ENCODE results near the gene COL9A3.

The COL9A3 gene

DNA sequence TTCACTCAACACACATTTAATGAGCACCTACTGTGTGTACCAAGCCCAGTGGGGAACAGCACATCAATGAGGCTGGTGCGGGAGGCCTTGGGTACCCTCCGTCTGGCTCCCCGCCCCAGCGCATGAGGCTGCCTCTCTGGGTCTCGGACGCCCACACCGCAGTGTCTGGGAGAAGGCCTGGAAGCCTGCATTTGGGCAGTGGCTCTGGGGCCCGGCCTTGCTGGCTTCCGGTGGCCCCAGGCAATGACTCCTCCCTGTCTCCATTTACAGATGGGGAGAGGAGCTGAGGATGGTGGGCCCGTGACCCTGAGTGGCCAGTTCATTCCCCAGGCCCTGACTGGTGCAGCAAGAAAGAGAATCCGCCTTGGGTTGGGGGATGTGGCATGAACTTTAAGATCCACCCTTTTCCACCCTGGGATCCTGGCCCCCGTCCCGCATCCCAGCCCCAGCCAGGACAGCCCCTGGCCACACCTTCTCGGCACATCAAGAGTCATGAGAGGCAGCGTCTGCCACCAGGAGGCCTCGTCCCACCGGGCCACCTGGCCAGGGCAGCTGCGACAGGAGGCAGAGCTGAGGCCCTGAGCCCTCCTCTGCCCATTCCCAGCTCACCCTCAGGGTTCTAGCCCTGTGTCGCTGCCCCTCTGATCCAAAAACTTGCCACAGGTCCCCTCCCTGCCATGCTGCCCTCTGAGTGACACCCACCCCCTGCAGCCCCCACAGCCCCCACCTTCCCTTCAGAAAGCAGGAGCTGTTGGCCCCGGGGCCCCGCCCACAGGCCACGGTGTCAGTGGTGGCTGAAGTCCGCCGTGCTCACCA is 38.0 kb upstream of the COL9A3 start:
- DNase-seq (ENCODE audit: low read depth, low spot score) = no peak

DNA sequence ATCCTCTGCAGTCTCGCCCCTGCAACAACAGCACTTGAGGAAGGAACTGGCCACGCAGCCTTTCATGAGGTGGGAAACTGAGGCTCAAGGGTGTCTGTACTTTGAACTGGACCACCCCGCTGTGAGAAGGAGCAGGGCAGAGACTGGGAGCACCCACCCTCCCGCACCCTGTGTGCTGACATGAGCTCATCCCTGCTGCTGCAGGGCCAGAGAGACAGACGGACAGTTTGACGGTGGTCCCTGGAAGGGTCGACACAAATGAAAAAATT is 37.5 kb upstream of the COL9A3 start:
- no peak for DNase-seq (ENCODE audit: low read depth, low spot score)

DNA sequence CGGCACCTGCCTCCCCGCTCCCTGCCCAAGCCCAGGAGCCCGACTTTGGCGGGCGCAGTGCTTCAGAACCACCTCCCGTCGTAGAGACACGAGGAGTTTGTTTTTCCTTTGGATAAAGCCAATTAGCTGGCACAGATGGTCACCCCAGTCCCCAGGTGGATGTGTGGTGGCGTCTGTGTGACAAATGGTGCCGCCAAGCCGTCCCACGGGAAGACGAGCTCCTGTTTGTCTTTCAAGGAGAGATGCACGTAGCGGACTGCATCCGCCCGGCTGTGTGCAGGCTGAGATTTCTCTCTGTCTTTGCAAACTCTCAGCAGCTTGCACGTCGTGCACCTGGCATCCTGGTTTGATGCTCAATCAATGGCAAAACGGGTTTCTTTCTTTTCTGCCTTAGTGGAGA is 36.6 kb upstream of the COL9A3 start:
- DNase-seq (ENCODE audit: low read depth, low spot score) = no peak

DNA sequence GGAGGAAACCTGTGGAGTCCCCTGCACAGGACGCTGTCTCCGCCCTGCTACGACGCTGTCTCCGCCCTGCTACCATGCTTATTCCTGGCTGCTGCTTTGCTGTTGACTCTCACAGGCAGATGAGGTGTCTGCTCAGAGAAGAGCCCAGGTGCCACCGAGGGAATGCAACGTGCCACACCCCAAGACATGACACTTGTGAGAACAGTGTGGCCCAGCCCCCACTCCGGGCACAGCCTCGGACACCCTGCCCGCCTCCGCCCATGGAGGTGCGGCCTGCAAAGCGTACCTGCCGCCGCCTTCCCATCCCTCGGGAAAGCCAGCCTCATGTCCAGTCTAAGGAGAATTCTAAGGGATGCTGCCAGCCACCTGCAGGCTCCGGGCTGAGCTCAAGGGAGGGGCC is 36.2 kb upstream of the COL9A3 start:
- DNase-seq (ENCODE audit: low read depth, low spot score) = no peak

DNA sequence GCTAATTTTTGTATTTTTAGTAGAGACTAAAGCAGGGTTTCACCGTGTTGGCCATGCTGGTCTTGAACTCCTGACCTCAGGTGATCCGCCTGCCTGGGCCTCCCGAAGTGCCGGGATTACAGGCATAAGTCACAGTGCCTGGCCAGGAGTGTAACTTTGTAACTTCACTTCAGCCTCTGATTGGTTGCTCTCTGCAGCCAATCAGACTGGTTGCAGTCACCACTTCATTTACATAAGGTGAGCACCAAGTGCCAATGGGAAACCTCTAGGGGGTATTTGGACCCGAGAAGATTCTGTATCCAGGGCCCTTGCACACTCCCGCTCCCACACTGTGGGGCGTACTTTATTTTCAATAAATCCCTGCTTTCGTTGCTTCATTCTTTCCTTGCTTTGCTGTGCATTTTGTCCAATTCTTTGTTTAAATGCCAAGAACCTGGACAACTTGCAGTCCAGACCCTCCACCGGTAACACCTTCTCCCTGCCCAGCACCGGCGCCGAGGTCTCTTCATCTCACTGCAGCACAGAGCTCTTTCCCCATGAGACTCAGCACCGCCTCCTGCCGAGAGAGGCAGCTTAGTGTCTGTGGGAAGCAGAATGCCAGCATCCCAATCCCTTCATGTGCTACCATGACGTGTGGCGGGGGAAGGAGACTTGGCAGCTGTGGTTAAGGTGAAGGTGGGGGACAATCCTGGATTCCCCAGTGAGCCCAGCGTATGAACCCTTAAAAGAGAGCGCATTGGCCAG is 34.5 kb upstream of the COL9A3 start:
- no peak for DNase-seq (ENCODE audit: low read depth, low spot score)

DNA sequence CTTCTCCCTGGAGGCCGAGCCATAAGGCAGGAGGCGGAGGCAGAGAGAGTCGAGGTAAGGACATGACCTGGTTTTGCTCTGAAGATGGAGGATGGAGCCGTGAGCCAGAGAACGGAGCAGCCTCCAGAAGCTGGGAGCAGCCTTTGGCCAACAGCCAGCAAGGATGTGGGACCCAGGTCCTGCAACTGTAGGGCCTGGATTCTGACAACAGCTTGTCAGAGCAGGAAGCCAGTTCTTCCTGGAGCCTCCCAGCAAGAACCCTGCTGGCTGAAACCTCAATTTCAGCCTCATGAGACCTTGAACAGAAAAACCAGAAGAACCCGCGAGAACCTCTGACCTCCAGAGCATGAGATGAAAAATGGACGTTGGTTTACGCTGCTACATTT is 34.0 kb upstream of the COL9A3 start:
- no peak for DNase-seq (ENCODE audit: low read depth, low spot score)

DNA sequence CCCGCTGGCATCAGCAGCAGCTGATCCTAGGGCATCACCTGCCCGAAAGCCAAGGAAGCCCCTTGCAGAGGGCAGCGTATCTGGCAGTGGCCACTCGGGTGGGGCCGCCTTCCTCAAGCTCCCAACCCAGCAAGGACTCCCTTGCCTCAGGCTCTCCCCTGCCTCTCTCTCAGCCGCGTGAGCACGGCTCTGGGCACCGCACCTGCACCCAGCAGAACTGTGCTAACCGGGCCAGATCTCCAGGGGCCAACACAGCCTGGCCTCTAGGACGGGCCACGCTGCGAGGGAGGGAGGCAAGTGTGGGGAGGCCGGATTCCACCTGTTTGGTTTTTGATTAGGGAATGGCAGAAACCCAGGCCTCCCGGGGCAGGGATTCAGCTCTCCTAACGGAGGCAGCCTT is 32.4 kb upstream of the COL9A3 start:
- DNase-seq (ENCODE audit: low read depth, low spot score) = no peak

DNA sequence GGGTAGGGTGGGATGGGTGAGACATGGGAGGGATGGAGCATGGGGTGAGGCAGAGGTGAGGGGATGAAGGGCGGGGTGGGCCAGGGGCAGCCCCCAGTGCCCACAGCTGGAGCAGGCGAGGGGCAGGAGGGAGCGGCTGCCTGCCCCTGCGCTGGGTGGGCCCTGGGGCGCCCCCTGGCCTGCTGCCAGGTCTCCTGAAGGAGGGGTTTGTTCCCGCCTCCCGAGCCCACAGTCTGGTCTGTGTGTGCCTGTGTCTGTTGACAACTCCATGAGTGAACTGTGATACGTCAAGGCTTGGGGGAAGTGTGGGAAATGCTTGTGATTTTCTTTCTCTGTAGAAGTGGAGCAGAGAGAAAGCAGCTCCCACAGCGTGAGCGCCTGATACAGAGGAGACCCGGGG is 31.5 kb upstream of the COL9A3 start:
- no peak for DNase-seq (ENCODE audit: low read depth, low spot score)

DNA sequence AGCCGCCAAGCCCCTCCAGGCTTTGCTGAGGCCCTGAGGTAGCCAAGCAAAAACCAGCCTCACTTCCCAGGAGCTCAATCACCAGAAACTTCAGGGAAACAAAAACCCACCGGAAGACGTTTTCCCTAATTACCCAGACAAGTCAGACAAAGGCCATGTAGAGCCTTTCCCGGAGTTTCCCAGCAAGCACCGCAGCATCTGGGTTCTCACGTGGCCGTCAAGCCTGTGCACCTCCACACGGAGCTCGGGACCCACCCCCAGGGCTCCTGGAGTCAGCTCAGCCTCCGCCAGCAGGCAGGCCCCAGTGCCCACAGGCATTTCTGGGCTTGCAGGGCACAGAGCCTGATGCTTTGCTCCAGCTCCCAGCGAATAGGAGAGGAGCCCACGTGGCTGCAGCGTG is 30.7 kb upstream of the COL9A3 start:
- DNase-seq (ENCODE audit: low read depth, low spot score) = peak; percentile 35

DNA sequence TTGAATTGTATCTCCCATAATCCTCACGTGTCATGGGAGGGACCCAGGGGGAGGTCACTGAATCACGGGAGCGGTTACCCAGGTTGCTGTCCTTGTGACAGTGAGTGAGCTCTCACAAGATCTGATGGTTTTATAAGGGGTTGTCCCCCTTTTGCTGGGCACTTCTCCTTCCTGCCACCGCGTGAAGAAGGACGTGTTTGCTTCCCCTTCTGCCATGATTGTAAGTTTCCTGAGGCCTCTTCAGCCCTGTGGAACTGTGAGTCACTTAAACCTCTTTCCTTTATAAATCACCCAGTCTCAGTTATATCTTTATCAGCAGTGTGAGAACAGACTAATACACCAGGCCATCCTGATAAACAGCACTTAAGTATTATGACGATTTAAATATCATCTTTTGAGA is 29.5 kb upstream of the COL9A3 start:
- DNase-seq (ENCODE audit: low read depth, low spot score) = no peak

DNA sequence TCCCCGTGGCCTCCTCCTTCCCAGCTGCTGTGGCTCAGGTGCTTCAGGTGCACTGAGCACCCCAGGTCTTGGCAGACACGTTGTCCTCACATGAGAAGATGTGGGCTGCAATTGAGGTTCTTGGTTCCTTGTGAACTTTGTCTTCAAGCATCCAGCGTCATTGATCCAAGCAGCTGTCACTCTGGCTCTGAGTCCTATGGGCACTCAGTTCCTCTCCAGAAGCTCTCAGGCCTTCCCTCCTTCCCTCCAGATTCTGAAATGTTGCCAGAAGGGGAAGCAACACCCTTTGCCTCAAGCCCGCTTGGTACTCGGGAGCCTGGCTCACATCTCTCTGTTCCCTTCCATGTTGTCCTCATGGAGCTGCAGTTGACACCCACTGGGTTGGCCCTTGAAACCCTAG is 29.0 kb upstream of the COL9A3 start:
- DNase-seq (ENCODE audit: low read depth, low spot score) = no peak

DNA sequence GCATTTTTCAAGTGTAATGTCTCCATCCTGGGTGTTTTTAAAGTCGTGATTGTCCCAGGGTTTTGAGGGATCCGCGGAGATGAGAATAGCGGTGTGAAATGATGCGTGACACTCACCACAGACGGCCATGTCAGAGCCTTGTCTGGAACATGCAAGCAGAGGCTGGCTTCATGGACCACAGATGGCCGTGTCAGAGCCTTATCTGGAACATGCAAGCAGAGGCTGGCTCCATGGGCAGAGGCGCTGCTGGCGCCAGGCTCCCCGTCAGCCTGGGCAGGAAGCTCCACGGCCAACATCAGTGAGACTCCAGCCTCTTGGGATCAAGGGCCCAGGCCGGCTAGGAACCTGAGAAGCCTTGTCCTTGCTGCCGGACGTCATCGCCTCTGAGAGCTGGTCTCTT is 28.2 kb upstream of the COL9A3 start:
- no peak for DNase-seq (ENCODE audit: low read depth, low spot score)

DNA sequence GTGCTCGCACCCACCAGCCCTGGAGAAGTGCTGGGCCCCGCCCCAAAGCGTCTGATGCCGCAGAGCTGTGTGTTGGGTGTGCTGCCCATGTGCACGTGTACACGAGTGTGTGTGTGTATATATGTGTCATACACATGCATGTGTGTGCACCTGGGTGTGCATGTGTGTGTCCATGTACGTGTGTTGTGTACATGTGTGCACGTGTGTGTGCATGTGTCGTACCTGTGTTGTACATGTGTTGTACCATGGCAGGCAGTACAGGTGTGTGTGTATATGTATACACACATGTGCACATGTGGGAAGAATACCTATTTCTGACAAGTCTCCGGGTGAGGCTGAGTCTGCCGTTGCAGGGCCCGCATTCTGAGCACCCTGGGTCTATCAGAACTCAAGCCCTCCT is 26.8 kb upstream of the COL9A3 start:
- no peak for DNase-seq (ENCODE audit: low read depth, low spot score)

DNA sequence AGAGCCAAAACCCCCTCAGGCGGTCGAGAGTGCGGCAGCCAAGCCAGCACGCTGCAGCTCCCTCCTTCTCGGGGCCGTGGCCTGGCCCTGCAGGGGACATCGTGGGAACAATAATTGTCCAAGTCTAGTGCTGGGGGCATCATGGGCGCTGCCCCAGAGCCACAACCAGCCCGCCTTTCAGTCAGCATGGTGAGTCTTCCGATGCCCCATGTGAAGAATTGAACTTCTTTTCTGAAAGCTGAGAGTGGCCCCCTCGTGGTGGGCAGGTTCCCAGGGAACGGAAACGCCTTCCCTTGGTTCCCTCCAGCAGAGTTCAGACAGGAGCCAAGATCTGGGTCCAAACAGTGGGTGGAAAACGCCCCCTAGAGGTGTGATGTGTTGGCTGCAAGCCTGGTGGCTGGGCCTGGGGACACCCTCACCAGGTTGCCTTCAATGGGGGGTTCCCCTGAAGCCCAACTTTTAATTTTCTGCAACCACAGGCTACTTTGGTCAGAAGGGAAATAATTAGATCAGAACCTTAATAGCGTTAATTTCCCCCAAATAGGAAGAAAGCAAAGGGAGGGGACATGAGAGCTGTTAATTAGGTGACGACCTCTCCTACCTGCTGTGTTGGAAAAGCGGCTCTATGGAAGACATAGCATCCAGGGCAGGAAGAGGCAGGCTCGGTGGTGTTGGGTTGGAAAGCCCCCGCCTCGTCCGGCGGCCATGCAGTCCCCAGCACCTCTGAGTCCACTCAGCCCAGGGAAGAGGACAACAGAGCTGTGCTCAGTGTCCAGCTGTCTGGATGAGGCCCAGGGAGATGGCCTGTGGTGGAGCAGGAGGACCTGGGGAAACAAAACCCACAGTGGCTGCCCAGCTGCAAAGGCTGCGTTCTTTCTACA is 25.3 kb upstream of the COL9A3 start:
- DNase-seq (ENCODE audit: low read depth, low spot score) = peak; percentile 93

DNA sequence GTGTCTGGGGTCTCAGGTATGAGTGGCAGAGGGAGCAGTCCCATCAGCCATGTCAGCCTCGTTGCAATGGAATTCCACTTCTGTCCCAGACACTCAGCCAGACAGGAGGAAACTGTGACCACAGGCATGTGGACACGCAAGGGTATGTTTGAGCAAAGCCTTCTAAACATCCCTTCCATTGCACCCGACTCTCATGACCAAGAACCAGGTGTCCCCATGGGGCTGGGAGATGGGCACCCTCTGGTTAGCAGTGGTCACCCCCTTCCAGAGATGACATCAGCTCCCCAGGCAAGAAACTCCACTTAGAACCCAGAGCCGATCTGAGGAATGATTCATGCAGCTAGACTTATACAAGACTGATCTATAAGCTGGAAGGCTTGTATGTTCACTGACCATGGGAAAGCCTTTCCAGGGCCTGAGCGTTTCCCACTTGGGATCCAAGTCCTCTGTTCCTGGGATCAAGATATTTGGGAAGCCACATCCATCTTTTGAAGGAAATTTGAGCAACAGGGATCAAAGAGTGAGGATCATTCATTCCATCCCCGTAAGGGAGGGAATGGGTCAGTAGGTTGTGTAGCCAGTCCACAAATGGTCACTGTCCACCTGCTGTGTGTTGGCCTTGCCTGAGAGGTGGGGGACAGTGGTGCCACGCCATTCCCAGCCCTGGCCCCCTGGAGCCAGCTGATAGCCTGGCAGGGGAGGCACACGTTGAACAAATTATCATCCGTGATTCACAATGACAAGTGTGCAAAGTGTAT is 24.5 kb upstream of the COL9A3 start:
- DNase-seq (ENCODE audit: low read depth, low spot score) = peak; percentile 73

DNA sequence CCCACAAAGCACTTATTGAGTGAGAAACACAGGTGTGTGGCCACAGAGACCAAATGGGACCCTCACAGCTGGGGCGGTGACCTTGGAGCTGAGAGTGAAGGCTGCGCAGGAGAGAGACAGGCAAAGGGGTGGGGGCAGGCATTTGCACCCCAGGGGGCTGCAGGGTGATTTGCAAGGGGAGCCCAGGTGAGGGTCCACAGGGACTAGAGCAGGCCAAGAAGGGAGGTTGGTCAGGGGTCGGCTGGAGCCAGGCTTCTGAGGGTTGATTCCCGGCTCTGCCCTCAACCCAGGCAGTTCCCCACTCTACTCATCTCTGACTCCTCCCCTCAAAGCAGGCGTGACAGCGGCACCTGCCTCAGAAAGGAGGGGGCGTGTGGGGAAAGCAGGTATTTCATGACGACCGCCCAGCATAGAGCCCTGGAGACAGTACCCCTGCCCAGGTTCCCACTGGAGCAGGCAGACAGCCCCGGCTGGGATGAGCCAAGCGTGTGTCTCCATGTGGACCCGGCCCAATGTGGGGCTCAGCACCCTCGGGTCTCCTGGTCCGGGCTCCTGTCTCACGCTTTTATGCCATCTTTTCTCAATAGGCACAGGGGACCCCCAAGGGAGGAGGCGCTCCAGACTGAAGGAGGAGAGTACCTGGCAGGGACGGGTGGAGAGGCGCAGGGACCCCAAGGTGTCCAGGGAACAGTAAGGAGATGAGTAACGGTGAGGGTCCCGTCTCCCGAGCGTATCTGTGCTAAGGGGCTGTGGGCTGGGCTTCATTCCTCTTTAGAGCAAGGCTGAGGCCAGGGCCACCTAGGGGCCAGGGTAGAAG is 23.7 kb upstream of the COL9A3 start:
- no peak for DNase-seq (ENCODE audit: low read depth, low spot score)

DNA sequence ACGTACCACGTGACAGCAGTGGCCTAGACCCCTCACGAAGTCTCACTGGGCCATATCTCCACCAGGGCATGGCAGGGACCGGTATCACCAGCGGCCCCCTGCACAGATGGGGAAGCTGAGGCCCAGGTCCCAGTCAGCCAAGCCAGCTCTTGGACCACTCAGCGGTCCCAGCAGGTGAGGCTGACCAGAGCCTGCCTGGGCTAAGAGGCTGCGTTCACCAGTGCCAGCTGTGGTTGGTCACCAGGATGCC is 23.2 kb upstream of the COL9A3 start:
- DNase-seq (ENCODE audit: low read depth, low spot score) = no peak

DNA sequence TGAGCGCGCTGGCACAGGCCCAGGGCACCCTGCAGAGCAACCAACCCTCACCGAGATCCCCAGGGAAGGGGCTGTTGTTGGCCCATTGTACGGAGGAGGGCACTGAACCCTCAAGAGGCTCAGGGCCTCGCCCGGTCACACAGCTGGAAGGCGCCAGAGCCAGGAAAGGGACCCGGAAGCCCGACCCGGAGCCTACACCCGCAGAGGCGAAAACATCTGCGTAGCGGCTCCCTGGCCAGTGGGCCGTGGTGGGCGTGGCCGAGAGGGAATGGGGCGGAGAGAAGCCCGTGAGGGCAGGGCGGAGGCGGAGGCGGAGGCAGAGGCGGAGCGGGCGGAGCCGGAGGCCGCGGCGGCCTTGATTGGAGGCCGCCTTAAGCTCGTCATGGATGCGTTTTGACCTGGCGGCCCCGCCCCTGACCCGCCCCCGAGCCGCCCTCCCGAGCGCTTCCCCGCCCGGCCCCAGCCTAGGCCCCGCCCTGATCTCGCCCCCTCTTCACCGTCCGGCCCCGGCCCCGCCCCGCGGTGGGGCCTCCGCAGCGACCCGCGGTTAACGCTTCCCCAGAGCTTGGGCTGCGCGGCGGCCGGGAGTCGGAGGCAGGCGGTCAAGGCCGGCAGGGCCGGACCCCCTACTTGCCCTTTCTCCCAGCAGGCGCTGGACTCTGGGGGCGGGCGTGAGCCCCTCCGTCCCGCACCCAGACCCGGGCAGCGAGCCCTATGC is 22.7 kb upstream of the COL9A3 start:
- peak; percentile 98 for DNase-seq (ENCODE audit: low read depth, low spot score)

DNA sequence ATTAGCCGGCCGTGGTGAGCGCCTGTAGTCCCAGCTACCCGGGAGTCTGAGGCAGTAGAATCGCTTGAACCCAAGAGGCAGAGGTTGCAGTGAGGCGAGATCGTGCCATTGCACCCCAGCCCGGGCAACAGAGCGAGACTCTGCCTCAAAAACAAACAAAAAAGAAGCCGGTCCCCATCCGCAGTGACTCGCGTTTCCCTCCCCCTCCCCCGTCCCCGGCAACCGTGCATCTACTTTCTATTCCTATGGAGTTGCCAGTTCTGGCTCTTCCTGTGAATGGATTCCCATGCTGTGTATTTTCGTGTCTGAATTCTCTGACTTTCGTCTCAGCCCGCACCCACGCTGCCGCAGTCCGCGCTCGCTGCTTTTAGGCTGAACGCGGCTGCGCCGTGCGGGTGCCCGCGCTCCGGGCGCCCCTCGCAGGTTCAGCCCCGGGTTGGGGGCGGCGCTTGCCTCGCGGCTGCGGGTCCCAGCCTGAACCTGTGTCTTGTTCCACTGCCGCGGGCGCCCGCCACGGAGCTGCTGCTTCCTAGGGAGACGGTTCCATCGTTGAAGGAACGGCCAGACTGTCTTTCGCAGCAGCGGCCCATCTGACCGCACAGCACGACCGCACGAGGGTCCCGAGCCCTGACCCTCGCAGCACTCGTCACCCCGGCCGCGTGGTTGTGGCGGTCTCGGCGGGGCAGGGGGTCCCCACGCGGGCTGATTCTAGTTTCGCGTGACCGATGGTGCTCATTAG is 21.7 kb upstream of the COL9A3 start:
- peak; percentile 65 for DNase-seq (ENCODE audit: low read depth, low spot score)

Measured in astrocyte of the hippocampus (primary cell).